HG02763 (cell line): ENCODE results near the gene GLYR1.

Experiments
- ATAC-seq: cut with Tn5 transposase; IDR thresholded peaks from one replicate; pipeline ENCODE4 v1.9.1; 2021; ENCODE audit warnings: mild to moderate bottlenecking, moderate library complexity; ENCODE audit not compliant: unreplicated experiment

Gene GLYR1

DNA sequence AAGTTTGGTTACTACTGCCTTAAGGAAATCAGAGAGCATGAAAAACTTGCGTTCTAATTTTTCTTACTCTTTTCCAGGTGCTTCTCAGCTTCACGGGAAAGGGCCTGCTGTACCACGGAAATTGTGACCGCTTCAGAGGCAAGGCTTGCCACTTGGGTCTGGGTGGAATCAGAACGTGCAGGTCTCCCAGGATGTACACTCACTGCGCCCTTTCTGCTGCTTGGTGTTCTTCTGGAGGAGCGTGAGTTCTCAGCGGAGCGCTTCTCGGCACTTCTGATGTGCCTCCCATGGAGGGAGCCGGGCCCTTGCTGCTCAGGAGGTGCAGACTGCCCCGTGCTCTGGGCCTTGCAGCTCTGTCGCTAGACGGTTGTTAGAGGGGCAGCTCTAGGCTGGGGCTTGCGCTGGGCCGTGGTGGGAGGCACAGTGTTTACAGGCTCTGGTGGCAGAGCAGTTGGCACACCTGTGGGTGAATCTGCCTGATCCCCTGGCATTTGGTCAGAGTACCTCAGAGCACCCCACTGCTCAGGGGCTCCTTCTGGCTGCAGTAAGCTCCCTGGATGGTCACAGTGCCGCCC, 33.0 kb upstream of the GLYR1 start:
- ATAC-seq = no peak

DNA sequence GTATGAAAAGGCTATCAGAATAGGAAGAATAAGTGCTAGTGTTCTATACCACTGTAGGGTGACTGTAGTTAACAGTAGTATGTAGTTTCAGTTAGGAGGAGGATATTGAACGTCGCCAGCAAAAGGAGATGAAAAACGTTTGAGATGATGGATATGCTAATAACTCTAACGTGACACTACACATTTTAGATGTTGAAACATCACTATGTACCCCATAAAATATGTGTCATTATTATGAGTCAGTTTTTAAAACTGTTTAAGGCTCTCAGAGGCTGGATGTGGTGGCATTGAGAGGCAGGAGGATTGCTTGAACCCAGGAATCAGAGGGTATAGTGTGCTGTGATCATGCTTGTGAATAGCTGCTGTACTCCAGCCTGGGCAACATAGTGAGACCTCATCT, 32.0 kb upstream of the GLYR1 start:
- ATAC-seq = no peak

DNA sequence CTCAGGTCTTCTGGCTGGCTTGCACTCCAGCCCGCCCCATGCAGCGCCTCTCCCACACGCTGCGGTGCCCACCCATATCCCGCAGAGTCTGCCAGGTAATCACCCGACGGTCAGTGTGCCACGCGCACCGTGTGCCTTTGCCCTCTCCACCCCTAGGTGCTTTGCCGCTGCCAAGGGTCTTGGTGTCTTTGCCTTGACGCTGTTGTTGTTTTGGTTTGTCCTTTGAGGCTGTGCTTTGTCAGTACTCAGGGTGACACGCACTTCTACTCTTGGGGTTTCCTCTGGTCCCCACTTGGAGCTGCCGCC, 30.2 kb upstream of the GLYR1 start:
- no peak for ATAC-seq

DNA sequence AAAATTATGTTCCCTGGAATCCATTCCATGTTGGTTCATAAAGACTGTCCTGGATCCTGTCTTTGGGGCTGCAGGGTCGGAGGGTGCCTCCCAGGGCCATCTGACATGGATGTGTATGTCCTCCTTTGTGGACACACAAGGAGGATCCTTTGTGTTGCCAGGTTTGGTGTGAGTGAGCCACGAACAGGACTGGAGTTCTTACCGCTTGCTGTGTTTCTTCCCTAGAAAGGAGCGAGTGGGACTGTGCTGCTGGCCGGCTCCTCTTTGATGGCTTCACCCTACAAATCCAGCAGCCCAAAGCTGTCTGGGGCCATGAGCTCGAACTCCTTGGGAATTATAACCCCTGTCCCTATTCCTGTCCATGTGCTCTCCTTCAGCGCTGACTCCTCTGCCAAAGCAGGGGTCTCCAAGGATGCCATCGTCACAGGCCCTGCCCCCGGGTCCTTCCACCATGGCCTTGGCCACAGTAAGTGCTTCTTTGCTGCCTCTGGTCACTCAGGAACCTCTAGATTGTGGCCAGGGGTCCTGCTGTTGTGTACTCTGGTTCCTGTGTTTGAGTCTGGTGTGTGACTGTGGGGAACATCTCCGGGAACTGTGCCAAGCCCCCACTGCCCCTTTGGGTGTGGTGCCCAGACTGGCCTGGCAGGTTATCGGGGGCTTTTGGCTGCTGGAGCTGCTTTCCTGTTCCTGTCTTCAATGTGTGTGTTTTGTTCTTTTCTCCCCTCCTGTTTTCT, 29.7 kb upstream of the GLYR1 start:
- ATAC-seq = no peak

DNA sequence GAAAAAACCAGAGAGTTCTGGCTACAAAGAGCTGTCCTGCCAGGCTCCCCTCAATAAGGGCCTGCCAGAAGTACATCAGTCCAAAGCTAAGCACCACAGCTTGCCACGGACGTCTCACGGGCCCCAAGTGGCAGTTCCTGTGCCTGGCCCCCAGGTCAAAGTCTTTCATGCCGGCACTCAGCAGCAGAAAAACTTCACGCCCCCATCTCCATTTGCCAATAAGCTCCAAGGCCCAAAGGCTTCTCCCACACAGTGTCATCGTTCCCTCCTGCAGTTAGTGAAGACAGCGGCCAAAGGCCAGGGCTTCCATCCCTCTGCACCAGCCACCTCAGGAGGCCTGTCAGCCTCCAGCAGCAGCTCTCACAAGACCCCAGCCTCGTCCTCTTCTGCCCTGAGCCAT, 27.6 kb upstream of the GLYR1 start:
- no peak for ATAC-seq

DNA sequence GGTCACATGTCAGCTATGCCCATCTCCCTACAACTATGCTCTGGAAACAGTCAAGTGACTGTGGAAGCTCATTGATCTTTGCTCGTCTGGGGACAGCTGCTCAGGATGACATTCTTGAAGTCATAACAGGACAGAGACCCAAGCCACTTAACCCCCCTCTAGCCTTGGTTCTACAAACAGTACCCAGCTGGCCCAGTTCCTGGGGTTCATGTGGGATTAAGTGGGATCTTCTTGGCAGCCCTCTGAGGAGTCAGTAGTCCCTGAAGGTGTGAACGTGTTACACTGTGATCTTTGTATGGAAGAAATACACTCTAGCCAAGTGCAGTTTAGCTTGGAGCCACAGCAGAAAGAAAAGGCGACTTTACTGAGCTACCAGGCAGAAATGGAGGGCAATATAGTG, 26.0 kb upstream of the GLYR1 start:
- no peak for ATAC-seq

DNA sequence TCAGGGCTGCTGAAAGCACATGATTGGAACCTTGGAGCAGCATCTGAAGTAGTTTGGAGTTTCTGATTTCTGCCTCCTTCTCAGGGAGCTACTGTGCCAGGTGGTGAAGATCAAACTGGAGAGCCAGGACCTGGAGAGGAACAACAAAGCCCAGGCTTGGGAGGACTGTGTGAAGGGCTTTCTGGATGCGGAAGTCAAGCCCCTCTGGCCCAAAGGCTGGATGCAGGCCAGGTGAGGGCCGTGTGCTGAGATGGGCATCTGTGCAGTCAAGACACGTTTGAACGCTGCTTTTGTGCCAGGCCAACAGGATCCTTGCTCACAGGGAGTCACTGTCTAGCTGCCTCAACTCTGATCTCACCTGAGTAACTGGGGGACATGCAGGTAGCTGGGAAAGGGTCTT, 24.0 kb upstream of the GLYR1 start:
- no peak for ATAC-seq

DNA sequence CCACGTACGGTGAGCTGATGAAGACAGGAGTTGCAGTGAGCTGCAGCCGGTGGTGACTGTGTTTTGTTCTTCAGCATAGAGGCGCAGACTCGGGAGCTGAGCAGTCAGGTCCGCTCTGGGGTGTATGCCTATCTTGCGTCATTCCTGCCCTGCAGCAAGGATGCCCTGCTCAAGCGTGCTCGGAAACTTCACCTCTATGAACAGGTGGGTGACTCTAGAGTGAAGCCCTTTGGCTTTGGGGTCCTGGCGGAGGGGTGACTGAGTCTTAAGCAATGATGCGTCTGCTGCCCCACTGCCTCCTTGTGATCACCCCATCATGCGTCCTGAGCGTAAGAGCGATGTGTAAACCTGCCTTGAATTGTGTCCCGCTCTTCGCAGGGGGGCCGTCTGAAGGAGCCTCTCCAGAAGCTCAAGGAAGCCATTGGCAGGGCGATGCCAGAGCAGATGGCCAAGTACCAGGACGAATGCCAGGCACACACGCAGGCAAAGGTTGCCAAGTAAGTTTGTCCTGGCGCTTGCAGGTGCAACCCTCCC, 23.1 kb upstream of the GLYR1 start:
- ATAC-seq = no peak

DNA sequence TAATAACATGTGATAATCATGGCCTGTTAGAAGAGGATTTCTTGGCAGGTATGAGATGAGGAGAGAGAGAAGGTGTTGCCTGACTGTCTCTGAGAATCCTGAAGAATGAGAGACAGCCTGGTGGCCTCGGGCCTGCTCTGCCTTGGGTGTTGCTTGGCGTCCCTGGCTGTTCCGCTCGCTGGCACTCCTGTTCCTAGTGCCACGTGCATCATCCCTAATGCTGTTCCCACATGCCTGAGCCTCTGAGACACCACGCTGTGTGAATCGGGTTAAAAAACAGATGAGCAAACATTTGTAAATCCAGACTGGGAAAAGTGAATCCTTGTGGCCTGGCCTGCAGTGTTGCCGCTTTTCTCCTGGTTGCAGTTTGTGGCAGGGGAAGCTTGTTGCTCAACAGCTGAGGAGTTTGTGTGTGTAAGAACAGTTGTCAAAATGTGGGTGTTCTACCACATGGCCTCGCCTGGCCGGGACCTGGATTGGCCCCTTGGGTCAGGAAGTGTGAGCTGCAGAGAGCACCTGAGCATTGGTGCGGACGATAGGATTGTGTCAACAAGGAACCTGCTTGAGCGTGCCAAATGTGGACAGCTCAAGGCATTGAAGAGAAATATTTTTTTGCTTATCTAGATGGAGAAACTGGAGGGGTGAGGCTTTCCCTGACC, 22.2 kb upstream of the GLYR1 start:
- no peak for ATAC-seq

DNA sequence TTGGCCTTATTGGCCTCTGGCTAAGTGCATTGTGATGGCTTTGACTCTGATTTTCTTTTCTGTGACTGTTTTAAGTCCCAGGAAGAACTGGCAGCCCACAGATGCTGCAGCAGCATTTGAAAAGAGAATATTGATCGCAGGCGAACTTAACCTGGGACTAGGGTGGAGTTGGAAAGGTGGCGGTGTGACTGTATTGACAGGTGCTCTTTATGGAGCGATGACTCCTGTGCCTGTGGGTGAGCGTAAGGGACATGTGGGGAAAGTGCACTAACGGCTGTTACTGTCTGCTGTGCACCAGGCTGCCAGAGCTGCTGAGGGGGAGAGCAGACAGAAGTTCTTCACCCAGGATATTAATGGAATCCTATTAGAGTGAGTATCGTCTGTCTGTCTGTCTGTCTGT, 21.4 kb upstream of the GLYR1 start:
- no peak for ATAC-seq

DNA sequence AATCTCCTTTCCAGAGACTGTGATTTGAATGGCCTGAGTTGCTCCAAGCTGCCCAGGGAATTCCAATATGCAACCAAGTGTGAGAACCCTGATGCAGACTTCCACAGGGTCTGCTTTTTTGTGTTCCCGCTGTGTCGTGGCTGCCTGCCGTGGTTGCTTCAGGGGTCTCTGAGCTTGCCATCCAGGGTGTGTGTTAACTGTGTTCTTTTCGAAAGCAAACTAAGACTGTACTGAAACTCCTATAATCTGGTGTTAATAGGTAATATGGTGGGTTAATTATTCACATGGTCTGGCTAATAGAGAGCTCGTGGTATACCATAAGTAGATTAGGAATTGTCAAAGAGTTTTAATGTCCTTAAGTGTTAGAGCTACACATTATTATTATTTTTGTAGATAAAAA, 20.9 kb upstream of the GLYR1 start:
- ATAC-seq = no peak

DNA sequence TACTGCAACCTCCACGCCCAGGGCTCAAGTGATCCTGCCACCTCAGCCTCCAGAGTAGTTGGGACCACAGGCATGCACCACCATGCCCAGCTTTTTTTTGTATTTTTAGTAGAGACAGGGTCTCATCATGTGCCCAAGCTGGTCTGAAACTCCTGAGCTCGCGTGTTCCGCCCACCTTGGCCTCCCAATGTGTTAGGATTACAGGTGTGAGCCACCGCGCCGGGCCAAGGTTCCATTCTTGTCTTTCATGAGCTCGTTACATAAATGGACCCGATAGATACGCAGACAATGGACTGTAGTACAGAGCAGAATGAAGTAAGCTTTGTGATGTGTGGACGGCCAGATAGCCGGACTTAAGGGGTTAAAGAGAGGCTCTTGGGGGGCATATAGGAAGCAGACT, 19.5 kb upstream of the GLYR1 start:
- ATAC-seq = no peak

DNA sequence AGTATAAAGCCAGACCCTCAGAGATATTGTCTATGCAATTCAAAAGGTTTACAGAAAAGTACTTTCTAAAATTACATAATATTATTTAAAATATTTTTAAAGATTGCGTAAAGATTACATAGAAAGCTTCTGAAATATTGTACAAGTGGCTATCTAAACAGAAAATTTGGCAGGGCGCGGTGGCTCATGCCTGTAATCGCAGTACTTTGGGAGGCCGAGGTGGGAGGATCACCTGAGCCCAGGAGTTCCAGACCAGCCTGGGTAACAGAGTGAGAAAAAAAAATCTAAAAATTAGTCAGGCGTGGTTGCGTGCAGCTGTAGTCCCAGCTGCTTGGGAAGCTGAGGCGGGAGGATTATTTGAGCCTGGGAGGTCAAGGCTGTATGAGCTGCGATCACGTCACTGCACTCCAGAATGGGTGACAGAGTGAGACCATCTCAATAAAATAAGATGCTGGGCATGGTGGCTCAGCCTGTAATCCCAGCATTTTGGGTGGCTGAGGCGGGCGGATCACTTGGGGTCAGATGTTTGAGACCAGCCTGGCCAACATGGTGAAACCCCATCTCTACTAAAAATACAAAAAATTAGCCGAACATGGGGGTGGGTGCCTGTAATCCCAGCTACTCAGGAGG, 18.3 kb upstream of the GLYR1 start:
- no peak for ATAC-seq

DNA sequence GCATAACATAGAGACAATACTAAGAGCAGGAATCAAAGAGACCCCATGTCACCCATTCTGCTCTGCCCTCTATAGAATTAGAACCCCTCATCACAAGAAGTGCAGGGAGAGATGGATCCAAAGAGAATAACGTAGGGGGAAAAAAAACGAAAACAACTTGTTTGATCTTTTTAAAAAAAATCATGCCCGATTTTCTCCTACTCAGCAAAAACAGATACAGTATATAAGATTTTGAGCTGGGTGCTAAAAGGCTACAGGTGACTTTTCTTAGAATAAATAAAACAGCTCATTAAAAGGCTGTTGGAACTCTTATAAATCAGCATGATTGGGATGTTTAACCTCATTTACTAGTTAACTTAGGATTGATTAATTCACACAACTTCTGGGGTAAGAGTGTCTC, 17.6 kb upstream of the GLYR1 start:
- no peak for ATAC-seq

DNA sequence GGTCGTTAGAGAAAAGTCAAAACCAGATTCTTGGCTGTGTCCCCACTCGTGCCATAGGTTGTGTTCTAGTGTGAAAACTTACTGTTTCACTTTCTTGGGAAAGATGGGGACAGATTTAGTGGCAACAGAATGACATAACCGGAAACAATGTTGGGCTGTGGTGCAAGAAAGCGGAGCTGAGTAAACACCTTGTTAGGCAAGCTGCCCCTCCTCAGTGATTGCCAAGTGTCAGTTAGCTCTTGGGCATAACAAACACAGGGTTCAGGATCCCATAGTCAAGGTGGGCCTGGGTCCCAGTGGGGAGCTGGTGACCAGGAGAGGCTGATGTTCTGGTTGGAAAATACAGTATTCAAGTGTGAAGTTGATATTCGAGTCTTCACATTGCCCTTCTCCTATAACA, 15.6 kb upstream of the GLYR1 start:
- ATAC-seq = no peak

DNA sequence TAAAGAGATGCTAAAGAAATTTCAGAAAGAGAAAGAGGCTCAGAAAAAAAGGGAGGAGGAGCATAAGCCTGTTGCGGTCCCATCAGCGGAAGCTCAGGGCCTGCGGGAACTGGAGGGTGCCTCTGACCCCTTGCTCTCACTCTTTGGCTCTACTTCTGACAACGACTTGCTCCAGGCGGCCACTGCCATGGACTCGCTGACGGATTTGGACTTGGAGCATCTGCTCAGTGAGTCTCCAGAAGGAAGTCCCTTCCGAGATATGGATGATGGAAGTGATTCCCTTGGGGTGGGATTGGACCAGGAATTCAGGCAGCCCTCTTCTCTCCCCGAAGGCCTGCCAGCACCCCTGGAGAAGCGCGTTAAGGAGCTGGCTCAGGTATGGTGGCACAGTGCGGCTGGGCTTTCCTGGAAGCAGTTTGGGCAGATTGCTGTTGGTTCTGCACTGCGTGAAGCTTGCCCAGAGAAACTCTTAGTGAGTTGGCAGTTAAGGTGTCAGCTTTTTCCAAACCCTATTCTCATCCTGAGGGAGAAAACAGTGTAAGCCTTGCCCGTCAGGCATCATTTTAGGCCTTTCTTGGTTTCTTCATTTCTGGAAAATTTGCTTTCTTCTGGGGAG, 13.7 kb upstream of the GLYR1 start:
- no peak for ATAC-seq

DNA sequence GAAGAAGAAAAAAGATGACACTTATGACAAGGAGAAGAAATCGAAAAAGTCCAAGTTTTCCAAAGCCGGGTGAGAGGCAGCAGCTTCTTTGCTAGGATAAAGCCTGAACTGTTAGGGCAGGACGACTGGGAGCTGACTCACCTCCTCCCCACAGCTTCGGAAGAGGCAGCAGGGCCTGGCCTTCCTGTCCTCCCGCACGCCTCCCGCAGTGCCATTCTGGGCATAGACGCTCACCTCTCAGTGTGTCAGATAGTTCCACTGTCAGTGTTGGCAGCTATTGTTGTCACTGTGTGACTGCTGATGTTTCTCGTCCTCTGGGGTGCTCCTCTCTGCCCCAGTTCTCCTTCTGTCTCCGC, 12.8 kb upstream of the GLYR1 start:
- no peak for ATAC-seq

DNA sequence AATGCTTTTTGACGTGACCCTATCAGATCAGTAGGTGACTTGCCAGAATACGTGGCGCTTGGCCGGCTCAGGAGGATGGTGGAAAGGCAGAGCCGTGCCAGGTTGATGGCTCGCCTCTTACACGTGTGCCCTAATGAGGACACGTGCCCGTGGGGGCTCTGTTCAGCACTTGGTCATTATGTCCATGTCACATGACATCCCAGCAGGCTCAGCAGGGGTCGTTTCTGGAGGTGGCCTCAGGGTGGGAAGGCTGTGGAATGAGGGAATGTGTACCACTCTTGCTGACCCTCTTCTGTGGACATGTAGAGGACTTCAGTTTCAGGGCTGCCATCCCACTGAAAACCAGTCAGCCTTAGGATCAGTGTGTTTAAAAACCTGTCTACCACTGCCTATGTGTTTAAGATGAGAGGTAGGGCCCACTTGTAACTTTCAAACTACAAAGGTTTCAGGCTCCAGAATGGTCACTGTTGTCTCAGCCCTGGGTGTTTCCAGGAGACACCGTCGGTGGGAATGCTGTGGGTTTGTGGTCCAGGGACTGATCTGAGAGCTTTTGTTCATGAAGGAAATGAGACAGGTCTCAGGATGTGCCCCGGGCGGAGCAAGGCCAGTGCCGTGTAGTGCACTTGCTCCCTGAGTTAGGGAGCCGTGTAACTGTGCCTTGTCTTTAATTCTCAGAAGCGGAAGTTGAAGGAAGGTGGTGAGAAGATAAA, 12.3 kb upstream of the GLYR1 start:
- ATAC-seq = no peak

DNA sequence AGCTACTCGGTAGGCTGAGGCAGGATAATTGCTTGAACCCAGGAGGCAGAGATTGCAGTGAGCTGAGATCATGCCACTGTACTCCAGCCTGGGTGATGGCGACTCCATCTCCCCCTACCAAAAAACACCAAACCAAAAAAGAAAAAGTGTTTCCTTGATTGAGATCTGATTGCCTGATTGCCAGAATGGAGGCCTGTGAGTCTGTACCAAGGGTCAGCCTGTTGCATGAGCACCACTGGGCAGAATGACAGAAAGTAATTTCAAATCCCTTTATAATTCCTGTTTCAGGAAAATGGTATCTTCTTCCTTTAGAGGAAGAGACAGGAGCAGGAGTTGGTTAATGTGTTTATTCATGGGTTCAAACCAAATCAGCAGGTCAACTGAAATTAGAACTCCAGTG, 8.7 kb upstream of the GLYR1 start:
- no peak for ATAC-seq

DNA sequence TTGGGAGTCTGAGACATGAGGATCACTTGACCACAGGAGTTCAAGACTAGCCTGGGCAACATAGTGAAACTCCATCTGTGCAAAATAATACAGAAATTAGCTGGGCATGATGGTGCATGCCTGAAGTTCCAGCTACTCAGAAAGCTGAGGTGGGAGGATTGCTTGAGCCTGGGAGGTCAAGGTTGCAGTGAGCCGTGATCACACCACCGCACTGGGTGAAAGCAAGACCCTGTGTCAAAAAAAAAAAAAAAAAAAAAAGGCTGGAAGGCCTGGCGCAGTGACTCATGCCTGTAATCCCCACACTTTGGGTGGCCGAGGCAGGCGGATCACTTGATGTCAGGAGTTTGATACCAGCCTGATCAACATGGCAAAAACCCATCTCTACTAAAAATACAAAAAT, 8.3 kb upstream of the GLYR1 start:
- no peak for ATAC-seq

DNA sequence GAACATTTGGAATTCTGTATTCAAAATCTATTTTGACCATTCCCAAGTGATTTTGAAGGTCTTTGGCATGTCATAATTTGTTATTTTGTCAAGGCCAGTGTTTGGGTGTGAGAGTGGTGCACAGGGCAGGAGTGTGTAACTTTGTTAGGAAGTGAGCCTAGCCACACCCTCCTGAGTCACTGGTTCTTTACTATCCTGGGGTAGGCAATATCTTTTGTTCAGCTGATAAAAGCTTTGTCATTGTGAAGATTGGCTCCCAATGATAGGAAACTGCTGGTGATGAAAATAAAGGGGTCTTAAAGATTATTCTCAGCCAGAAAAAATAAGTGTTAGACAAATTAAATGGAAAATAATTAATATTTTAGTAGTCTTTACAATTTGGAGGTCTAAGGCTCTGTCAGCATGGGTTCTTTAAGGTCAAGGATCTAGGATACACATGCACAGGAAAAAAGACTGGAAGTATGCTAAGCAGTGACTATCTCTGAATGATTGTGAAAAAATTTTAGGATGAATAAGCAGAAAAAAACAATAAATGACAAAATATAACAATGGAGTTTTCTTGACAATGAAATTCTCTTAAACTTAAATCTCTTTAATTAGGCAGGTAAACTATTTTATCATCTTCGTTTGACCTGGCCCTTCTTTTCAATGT, 5.3 kb upstream of the GLYR1 start:
- no peak for ATAC-seq
